GM19324 (cell line): ENCODE data around the gene SHB.
"Not testable (repeated sequence)": the region's sequence is repeated elsewhere in the genome, so short reads cannot be mapped to it uniquely, and the experiment has no call there.

Experiments
- ATAC-seq: cut with Tn5 transposase; IDR thresholded peaks from one replicate; pipeline ENCODE4 v1.9.1; 2021; ENCODE audit warnings: mild to moderate bottlenecking, moderate library complexity; ENCODE audit not compliant: unreplicated experiment, low FRiP score

Gene SHB

GRCh38 chr9:38045939-38046338 is 23.1 kb downstream of the SHB start:
- not testable (repeated sequence) for ATAC-seq

- ATAC-seq, result no peak
Measured at GRCh38 chr9:38044706-38045105, 24.3 kb downstream of the SHB start.

GRCh38 chr9:38043931-38044623 is 24.9 kb downstream of the SHB start:
- ATAC-seq, result no peak

- no peak for ATAC-seq
Measured at GRCh38 chr9:38042626-38043357, 26.2 kb downstream of the SHB start.

- ATAC-seq, result no peak
Measured at GRCh38 chr9:38041564-38042243, 27.3 kb downstream of the SHB start.

GRCh38 chr9:38039907-38040682 is 28.9 kb downstream of the SHB start:
- no peak for ATAC-seq

GRCh38 chr9:38039090-38039906 is 29.7 kb downstream of the SHB start:
- no peak for ATAC-seq

GRCh38 chr9:38038307-38039089 is 30.5 kb downstream of the SHB start:
- ATAC-seq, result no peak

- ATAC-seq, result no peak
Measured at GRCh38 chr9:38037981-38038306, 31.1 kb downstream of the SHB start.

- no peak for ATAC-seq
Measured at GRCh38 chr9:38036359-38037084, 32.5 kb downstream of the SHB start.

GRCh38 chr9:38035873-38036272 is 33.2 kb downstream of the SHB start:
- no peak for ATAC-seq

- ATAC-seq, result no peak
Measured at GRCh38 chr9:38033941-38034340, 35.1 kb downstream of the SHB start.

GRCh38 chr9:38032266-38033110 is 36.5 kb downstream of the SHB start:
- no peak for ATAC-seq

GRCh38 chr9:38031594-38031993 is 37.4 kb downstream of the SHB start:
- no peak for ATAC-seq

GRCh38 chr9:38030658-38031057 is 38.4 kb downstream of the SHB start:
- ATAC-seq, result no peak

GRCh38 chr9:38029915-38030638 is 39.0 kb downstream of the SHB start:
- ATAC-seq, result no peak

GRCh38 chr9:38027714-38028113 is 41.3 kb downstream of the SHB start:
- ATAC-seq, result no peak
